Heart left ventricle (tissue), 16 donors: Measurements from ENCODE around the gene COLEC12. TPM values are rescaled to one million over a fixed set of nuclear protein-coding genes. Genes with fewer than 3 reads are reported as not detected.
A peak's percentile ranks its signal among the peaks of the same experiment; 100 is the strongest.

Experiments used
- ATAC-seq, 4 donors: fragments of 200-7000 bp; cut with Tn5 transposase; one replicate each; pipeline ENCODE4 v1.9.1; 2020 to 2022; ENCODE audit warnings: moderate library complexity in 4 of 4, mild to moderate bottlenecking in 3 of 4, moderate number of reproducible peaks in 1 of 4
- DNase-seq, 5 donors: peaks; one replicate each; pipeline ENCODE4 v3.0.0-alpha.2; 2020
- H3K27ac ChIP-seq, 12 donors: fragments of 200-600 bp; sonication (generic) in 4 of 12; one replicate each; pipeline versions ENCODE4 v1.5.0 to v1.8.0; 2016 to 2022; ENCODE audit warnings: mild to moderate bottlenecking in 2 of 12
- H3K27me3 ChIP-seq, 9 donors: fragments of 200-600 bp; sonication (generic) in 2 of 9; one replicate each; pipeline versions ENCODE4 v1.5.1 to v1.8.0; 2016 to 2022; ENCODE audit warnings: mild to moderate bottlenecking in 3 of 9
- H3K36me3 ChIP-seq, 9 donors: fragments of 200-600 bp; sonication (generic) in 2 of 9; one replicate each; pipeline versions ENCODE4 v1.5.0 to v1.8.0; 2018 to 2022; ENCODE audit warnings: mild to moderate bottlenecking in 2 of 9
- H3K4me1 ChIP-seq, 12 donors: fragments of 200-600 bp; sonication (generic) in 4 of 12; one replicate each; pipeline versions ENCODE4 v1.5.0 to v1.8.0; 2016 to 2022; ENCODE audit warnings: mild to moderate bottlenecking in 3 of 12
- H3K4me3 ChIP-seq, 12 donors: fragments of 200-600 bp; sonication (generic) in 4 of 12; one replicate each; pipeline versions ENCODE4 v1.5.0 to v1.8.0; 2017 to 2022; ENCODE audit warnings: mild to moderate bottlenecking in 9 of 12, moderate library complexity in 4 of 12
- H3K9me3 ChIP-seq, 12 donors: fragments of 200-600 bp; sonication (generic) in 4 of 12; one replicate each; pipeline versions ENCODE4 v1.5.0 to v1.8.0; 2016 to 2022; ENCODE audit warnings: mild to moderate bottlenecking in 1 of 12
- POLR2A ChIP-seq, 2 donors: fragments of 450-650 bp; IDR thresholded peaks; one replicate each; pipeline ENCODE4 v1.6.1; 2017; ENCODE audit warnings: antibody characterized with exemption in 2 of 2, mild to moderate bottlenecking in 2 of 2, moderate library complexity in 2 of 2
- WGBS, 4 donors: extraction: QIAGEN DNeasy Blood & Tissue Kit in 2 of 4; methylation state at CpG; one replicate each; pipeline versions ENCODE4 v1.1.5 to v1.1.7; 2013 to 2018; 5-methylcytosine and 5-hydroxymethylcytosine counted together
- intact Hi-C, 10 donors: fragments of 100-400 bp; cut with DNase I; formaldehyde crosslinking; loops; one replicate each; pipeline versions ENCODE4 v1.11.1 to v1.14.2; 2022
- polyA plus RNA-seq, 2 donors: library from polyadenylated mRNA; stranded (reverse); fragments of 200-250 nt; gene quantifications; one replicate each; pipeline ENCODE4 v1.2.3, GENCODE V29; 2013
- total RNA-seq, 9 donors: library from RNA; depleted of rRNA in 2 of 9; stranded (reverse); fragments of >200 nt in 2 of 9; fragmentation: NEBNext Ultra II Directional in 3 of 9; extraction: Animal tissue kit (Norgen Biotek cat#: 25700) in 3 of 9; gene quantifications; one replicate each; pipeline versions ENCODE4 v1.1.0 to v1.2.4, GENCODE V29; 2016 to 2023
- TF ChIP-seq, protein P1 (sequence below), 12 donors: fragments of 200-600 bp; sonication (generic) in 4 of 12; IDR thresholded peaks; one replicate each; pipeline versions ENCODE4 v1.5.0 to v1.8.0; 2018 to 2022; ENCODE audit warnings: antibody characterized with exemption in 12 of 12, mild to moderate bottlenecking in 5 of 12
- donor health status: ischemic (EF 13 %, LVEDD 7.1; RV severe dilation, severe dysfunction).
- donor health status: healthy with polysubstance abuse.
- donor health status: DM: no; HTN: yes; CAD: no.
- donor health status: DM: no; HTN: no; CAD: no.
- donor health status: ischemic (EF 25% LVEDD 6.9; RV normal size, moderate dysfunction).
- donor health status: ischemic (EF 25% LVEDD 5.7; RV mildly dilated, moderate dysfunction).
- donor health status: healthy.
- donor health status: DM: yes; HTN: yes; CAD: no.
- donor health status: ischemic (EF 35%, LVEDD 5.7; RV mildly dilated, moderate dysfunction).
- donor health status: nonischemic (EF 11% LVEDD 7.7; RV severe dilation, severe dysfunction).
- donor health status: DM: yes; HTN: yes; CAD: no.
- donor health status: PGD.
- donor health status: ischemic (EF 29% LVEDD 5.4; RV normal size, mild dysfunction).
- donor health status: nonischemic (EF 23%, LVEDD 6.1; RV moderate dilation, normal function).

The COLEC12 gene
- total and polyA plus RNA-seq, 11 donors: 2.2 to 35.9 (median 7.9) TPM

DNA sequence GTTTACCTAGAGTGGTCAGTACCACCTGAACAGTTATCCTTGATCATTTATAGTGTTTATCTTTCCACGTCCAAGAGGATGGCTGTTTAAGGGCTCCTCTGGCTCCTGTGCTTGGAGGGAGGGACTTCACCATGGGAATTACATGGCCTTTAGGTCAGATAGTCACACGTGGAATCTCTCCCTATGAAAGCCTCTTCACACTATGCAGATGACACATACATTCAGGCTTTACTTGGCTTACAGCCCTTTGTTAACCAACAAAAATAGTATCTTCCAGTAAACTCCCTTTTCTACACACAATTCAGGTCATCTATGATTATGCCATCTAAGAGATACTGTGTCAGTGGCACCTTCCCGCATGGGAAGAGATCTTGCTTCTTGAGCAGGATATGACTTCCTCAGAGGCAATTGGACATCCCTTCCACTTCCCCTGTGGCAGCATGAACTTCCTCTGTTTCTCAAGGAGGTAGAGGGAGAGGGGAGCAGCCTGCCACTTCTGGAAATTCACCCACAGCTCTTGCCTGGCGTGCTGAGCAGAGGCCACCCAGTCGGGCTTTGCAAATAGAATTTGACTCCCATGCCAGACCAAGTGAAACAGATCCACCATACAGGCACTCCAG, 53.5 kb downstream of the COLEC12 start:
- H3K27ac ChIP-seq: peak overlapping the region in 1 of 12 donors; percentile 43

DNA sequence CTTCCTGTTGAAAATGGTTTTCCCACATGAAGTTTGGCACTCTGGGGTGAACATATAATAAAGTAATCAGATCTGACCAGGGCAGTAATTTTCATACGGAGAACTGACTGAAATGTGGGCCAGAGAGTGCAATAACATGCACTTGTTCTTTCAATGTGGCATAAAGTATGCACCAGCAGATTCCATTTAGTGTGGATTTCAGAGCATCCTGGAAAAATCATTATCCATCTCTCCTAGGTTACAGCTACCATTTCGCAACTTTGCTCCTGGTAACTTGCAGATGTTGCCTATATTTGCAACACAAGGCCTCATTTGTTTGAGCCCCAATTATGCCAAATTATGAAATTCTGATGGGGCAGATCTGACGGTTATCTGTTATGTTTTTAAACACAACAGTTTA, 55.4 kb downstream of the COLEC12 start:
- H3K27me3 ChIP-seq: no peaks in the 10 kb centered on the region
- 65 to 76% (median 70%) methylated on average over 3 of the region's 3 CpGs for WGBS, 4 donors
- peaks cover 0 to 4% (median 0%) of the 10 kb centered on the region in 12 donors for H3K9me3 ChIP-seq
- no peaks in the 10 kb centered on the region for H3K36me3 ChIP-seq
- H3K27ac ChIP-seq: no peak overlapping the region
- H3K4me3 ChIP-seq: no peak overlapping the region
- intact Hi-C loops: loop anchor here in 1 of 10 donors (10.0 kb wide), 1 partner anchor 120 kb away; no protein-coding TSS in a partner anchor
- peaks cover 0 to 18% (median 1%) of the 10 kb centered on the region in 12 donors for H3K4me1 ChIP-seq
- ATAC-seq (no peak), DNase-seq (no peak)
- TF ChIP-seq, protein P1, sequence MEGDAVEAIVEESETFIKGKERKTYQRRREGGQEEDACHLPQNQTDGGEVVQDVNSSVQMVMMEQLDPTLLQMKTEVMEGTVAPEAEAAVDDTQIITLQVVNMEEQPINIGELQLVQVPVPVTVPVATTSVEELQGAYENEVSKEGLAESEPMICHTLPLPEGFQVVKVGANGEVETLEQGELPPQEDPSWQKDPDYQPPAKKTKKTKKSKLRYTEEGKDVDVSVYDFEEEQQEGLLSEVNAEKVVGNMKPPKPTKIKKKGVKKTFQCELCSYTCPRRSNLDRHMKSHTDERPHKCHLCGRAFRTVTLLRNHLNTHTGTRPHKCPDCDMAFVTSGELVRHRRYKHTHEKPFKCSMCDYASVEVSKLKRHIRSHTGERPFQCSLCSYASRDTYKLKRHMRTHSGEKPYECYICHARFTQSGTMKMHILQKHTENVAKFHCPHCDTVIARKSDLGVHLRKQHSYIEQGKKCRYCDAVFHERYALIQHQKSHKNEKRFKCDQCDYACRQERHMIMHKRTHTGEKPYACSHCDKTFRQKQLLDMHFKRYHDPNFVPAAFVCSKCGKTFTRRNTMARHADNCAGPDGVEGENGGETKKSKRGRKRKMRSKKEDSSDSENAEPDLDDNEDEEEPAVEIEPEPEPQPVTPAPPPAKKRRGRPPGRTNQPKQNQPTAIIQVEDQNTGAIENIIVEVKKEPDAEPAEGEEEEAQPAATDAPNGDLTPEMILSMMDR (IDR thresholded peaks at IDR 0.05): no peak
- TF ChIP-seq POLR2A (IDR thresholded peaks at IDR 0.05): no peak

More for the DNA sequence above, 53.5 kb downstream of the COLEC12 start:
- Histone ChIP-seq H3K27me3 (no peaks in the 10 kb centered on the region), H3K9me3 (peaks cover 0 to 24% (median 14%) of the 10 kb centered on the region in 12 donors), H3K4me3 (no peak overlapping the region), H3K36me3 (no peaks in the 10 kb centered on the region), H3K4me1 (peaks cover 0 to 18% (median 1%) of the 10 kb centered on the region in 12 donors)
- TF ChIP-seq POLR2A (IDR thresholded peaks at IDR 0.05): no peak
- TF ChIP-seq, protein P1 (IDR thresholded peaks at IDR 0.05): no peak
- peak in 3 of 4 donors; percentile 46 to 79 (median 71) for ATAC-seq
- 46 to 54% (median 50%) methylated on average over 5 of the region's 5 CpGs for WGBS, 4 donors
- peak in 2 of 5 donors; percentile 28 to 39 for DNase-seq
- intact Hi-C loops: loop anchor here in 1 of 10 donors (10.0 kb wide), 1 partner anchor 122 kb away; no protein-coding TSS in a partner anchor

GRCh38 chr18:438571-438970, 61.9 kb downstream of the COLEC12 start:
- no peaks in the 10 kb centered on the region for H3K9me3 ChIP-seq
- no peaks in the 10 kb centered on the region for H3K36me3 ChIP-seq
- ATAC-seq (no peak), DNase-seq (no peak)
- no peak overlapping the region for H3K4me3 ChIP-seq
- TF ChIP-seq, protein P1 (IDR thresholded peaks at IDR 0.05): no peak
- no peak for TF ChIP-seq POLR2A (IDR thresholded peaks at IDR 0.05)
- intact Hi-C loops: no loop called here
- H3K27me3 ChIP-seq: no peaks in the 10 kb centered on the region
- peaks cover 0 to 18% (median 0%) of the 10 kb centered on the region in 12 donors for H3K4me1 ChIP-seq
- H3K27ac ChIP-seq: no peak overlapping the region
- WGBS, 4 donors: 80 to 91% (median 88%) methylated on average over 2 of the region's 2 CpGs

GRCh38 chr18:435940-436339, 64.6 kb downstream of the COLEC12 start:
- intact Hi-C loops: no loop called here
- H3K27ac ChIP-seq: no peak overlapping the region
- DNase-seq (no peak), ATAC-seq (no peak)
- no peak for TF ChIP-seq POLR2A (IDR thresholded peaks at IDR 0.05)
- TF ChIP-seq, protein P1 (IDR thresholded peaks at IDR 0.05): no peak
- no peaks in the 10 kb centered on the region for H3K27me3 ChIP-seq
- H3K36me3 ChIP-seq: no peaks in the 10 kb centered on the region
- no peak overlapping the region for H3K4me3 ChIP-seq
- WGBS, 4 donors: 81 to 91% (median 89%) methylated on average over 4 of the region's 4 CpGs
- peaks cover 0 to 18% (median 0%) of the 10 kb centered on the region in 12 donors for H3K4me1 ChIP-seq
- no peaks in the 10 kb centered on the region for H3K9me3 ChIP-seq
